Small intestine (tissue), 7 donors: ENCODE data around the gene NEDD4L. TPM values are rescaled to one million over a fixed set of nuclear protein-coding genes. Genes with fewer than 3 reads are reported as not detected.
A peak's percentile ranks its signal among the peaks of the same experiment; 100 is the strongest.
"Not testable (repeated sequence)": the region's sequence is repeated elsewhere in the genome, so short reads cannot be mapped to it uniquely, and the experiment has no call there.

Experiments used
- DNase-seq, 2 donors: peaks; one replicate each; pipeline versions ENCODE4 v3.0.0 to v3.0.0-alpha.2; 2013
- FAIRE-seq: peaks from 2 replicates; lab custom pipeline; 2012; peaks lifted over from hg19 to GRCh38; lab: Jason Lieb, UNC
- H3K27ac ChIP-seq, 3 donors: one replicate each; pipeline ENCODE4 v1.5.1; 2013; ENCODE audit warnings: low read length in 2 of 3, mild to moderate bottlenecking in 2 of 3, control low read depth in 1 of 3, inconsistent platforms in 1 of 3, low read depth in 1 of 3, moderate library complexity in 1 of 3
- H3K27me3 ChIP-seq, 3 donors: one replicate each; pipeline ENCODE4 v1.6.1; 2013; ENCODE audit warnings: low read length in 3 of 3, inconsistent platforms in 1 of 3; ENCODE audit not compliant: control insufficient read depth in 3 of 3, insufficient read depth in 3 of 3
- H3K36me3 ChIP-seq, 3 donors: one replicate each; pipeline ENCODE4 v1.6.1; 2013; ENCODE audit warnings: low read length in 3 of 3, inconsistent platforms in 1 of 3, low read depth in 1 of 3, mild to moderate bottlenecking in 1 of 3, moderate library complexity in 1 of 3; ENCODE audit not compliant: control insufficient read depth in 3 of 3, insufficient read depth in 2 of 3
- H3K4me1 ChIP-seq, 3 donors: one replicate each; pipeline ENCODE4 v1.6.1; 2013; ENCODE audit warnings: low read length in 2 of 3, inconsistent platforms in 1 of 3, low read depth in 1 of 3, mild to moderate bottlenecking in 1 of 3, moderate library complexity in 1 of 3; ENCODE audit not compliant: control insufficient read depth in 3 of 3, insufficient read depth in 2 of 3
- H3K4me3 ChIP-seq, 3 donors: one replicate each; pipeline ENCODE4 v1.5.1; 2013; ENCODE audit warnings: low read length in 3 of 3, control low read depth in 1 of 3, inconsistent platforms in 1 of 3, low read depth in 1 of 3, mild to moderate bottlenecking in 1 of 3, moderate library complexity in 1 of 3
- H3K9me3 ChIP-seq, 2 donors: one replicate each; pipeline ENCODE4 v1.6.1; 2013; ENCODE audit warnings: low read depth in 1 of 2, low read length in 1 of 2; ENCODE audit not compliant: control insufficient read depth in 2 of 2, insufficient read depth in 1 of 2
- WGBS, 3 donors: extraction: QIAGEN DNeasy Blood & Tissue Kit; methylation state at CpG; one replicate each; pipeline ENCODE4 v1.1.7; 2013; 5-methylcytosine and 5-hydroxymethylcytosine counted together
- polyA plus RNA-seq, 4 donors: library from polyadenylated mRNA; stranded (reverse) in 3 of 4; unstranded in 1 of 4; fragments of 200-250 nt in 3 of 4; fragments of 120-200 nt in 1 of 4; gene quantifications; one replicate each; pipeline versions ENCODE4 v1.2.1 to v1.2.3, GENCODE V29; 2013
- donor health status: healthy with polysubstance abuse.
- donor health status: control.
- donor health status: control.
- donor health status: Bipolar disorder and iron deficiency.
- donor health status: healthy.

NEDD4L gene
- polyA plus RNA-seq, 4 donors: 36.5 to 113 (median 96.2) TPM

DNA sequence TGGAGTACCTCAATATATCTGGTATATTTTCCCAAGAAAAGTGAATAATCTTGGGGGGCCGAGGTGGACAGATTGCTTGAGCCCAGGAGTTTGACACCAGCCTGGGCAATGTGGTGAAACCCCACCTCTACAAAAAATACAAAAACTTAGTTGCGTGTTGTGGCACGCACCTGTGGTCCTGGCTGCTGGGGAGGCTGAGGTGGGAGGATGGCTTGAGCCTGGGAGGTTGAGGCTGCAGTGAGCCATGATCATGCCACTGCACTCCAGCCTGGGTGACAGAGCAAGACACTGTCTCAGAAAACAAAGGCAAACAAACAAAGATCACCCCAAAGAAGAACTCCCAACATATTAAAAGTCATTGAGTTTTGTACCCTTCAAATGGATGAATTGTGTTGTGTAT, 6.9 kb downstream of the NEDD4L start:
- H3K4me3 ChIP-seq, H3K27me3 ChIP-seq, H3K9me3 ChIP-seq, H3K36me3 ChIP-seq, DNase-seq, FAIRE-seq, H3K27ac ChIP-seq: not testable (repeated sequence)
- peaks cover 0 to 14% (median 0%) of the 10 kb centered on the region in 3 donors for H3K4me1 ChIP-seq
- 89 to 97% (median 97%) methylated on average over 3 of the region's 3 CpGs for WGBS, 3 donors

DNA sequence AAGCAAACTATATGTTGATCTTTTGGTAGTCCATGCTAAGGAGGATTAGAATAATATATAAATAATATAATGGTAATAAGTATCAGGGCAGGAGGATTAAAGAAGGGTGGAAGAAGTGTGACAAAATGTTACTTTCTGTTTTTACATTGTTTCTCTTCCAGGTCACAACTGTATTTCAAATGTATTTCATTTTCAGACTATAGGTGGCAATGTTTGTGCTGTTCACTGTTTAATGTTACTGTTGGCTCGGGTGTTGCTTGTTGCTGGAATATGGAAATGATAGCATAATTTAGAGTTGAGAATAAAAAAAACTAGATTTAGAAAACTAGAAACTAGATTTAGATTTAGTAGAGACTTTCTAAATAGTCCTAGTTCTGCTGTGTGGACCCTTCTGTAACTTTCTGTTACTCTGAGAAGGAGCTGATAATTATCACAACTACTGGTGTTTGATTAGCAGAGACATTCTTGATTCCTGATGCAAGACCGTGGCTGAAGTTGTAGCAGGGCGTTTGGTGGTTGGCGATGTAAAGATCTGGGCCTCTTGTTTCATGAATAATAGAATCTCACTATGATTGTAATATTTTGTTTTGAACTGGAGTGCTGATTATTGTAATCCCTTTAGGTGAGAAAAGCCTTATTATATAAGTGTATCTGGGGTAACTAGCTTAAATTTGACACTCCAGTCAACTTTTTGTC, 7.9 kb downstream of the NEDD4L start:
- H3K9me3 ChIP-seq: no peaks in the 10 kb centered on the region
- no peaks in the 10 kb centered on the region for H3K27me3 ChIP-seq
- H3K4me3 ChIP-seq: no peak overlapping the region
- H3K36me3 ChIP-seq: peaks cover 0 to 10% (median 3%) of the 10 kb centered on the region in 3 donors
- peaks cover 0 to 6% (median 0%) of the 10 kb centered on the region in 3 donors for H3K4me1 ChIP-seq
- FAIRE-seq (no peak), DNase-seq (peak; percentile 28 to 56)
- no peak overlapping the region for H3K27ac ChIP-seq
- 33 to 52% (median 36%) methylated on average over 4 of the region's 4 CpGs for WGBS, 3 donors

DNA sequence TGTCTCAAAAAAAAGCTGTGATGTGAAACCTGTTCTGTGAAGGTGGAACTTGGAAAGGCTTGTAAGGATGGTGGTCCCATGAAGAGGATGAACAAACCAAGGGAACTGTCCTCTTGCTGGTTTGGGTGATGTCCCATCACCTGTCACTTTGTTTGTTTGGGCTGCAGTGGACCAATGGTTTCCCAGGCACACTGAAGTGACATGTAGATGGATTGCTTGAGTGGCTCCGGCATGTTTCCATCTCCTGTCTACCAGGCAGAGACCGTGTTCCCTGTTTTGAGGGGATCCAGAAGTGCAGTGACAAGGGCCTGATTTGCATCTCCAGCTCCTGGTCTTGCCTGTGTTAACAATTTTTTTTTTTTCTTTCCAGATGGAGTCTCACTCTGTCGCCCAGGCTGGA, 8.9 kb downstream of the NEDD4L start:
- peaks cover 0 to 13% (median 3%) of the 10 kb centered on the region in 3 donors for H3K36me3 ChIP-seq
- no peaks in the 10 kb centered on the region for H3K4me1 ChIP-seq
- no peaks in the 10 kb centered on the region for H3K27me3 ChIP-seq
- H3K4me3 ChIP-seq: no peak overlapping the region
- WGBS, 3 donors: 63 to 90% (median 80%) methylated on average over 2 to 3 of the region's 3 CpGs
- DNase-seq (no peak), FAIRE-seq (no peak)
- H3K9me3 ChIP-seq: no peaks in the 10 kb centered on the region
- H3K27ac ChIP-seq: no peak overlapping the region

DNA sequence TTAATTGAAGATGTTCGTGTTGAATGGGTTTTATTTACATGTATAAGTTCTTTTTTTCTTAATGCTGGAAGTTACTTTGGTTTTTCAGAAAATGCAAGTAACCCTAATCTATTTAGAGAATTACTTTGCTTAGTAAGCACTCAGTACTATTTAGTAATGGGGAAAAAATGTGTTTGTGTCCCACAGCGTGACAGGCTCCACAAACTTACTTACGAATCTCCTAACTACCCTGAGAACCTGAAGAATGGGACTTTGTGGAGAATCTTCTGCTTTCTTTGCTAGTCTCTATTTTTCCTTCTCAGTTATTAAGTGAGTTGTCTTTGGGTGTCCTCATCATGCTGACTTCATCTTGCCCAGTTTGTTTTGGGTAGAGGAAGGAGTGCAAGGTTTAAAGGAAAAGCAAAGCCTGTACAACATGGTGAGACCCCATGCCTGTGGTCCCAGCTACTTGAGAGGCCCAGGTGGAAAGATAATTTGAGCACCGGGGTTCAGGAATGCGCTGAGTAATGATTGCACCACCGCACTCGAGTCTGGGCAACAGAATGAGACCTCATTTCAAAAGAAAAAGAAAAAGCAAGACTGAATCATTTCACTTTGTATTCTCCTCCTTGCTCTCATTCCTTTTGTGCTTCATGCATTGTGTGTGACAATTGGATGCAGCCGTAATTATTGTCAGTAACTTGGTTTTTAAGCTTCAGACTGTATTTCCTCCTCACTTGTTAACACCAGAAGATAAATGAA, 10.2 kb downstream of the NEDD4L start:
- H3K36me3 ChIP-seq: peaks cover 0 to 13% (median 3%) of the 10 kb centered on the region in 3 donors
- 63 to 74% (median 64%) methylated on average over 8 of the region's 8 CpGs for WGBS, 3 donors
- H3K27me3 ChIP-seq: no peaks in the 10 kb centered on the region
- H3K9me3 ChIP-seq: no peaks in the 10 kb centered on the region
- no peak overlapping the region for H3K27ac ChIP-seq
- H3K4me3 ChIP-seq: no peak overlapping the region
- DNase-seq (peak in 1 of 2 donors; percentile 41), FAIRE-seq (no peak)
- H3K4me1 ChIP-seq: no peaks in the 10 kb centered on the region

DNA sequence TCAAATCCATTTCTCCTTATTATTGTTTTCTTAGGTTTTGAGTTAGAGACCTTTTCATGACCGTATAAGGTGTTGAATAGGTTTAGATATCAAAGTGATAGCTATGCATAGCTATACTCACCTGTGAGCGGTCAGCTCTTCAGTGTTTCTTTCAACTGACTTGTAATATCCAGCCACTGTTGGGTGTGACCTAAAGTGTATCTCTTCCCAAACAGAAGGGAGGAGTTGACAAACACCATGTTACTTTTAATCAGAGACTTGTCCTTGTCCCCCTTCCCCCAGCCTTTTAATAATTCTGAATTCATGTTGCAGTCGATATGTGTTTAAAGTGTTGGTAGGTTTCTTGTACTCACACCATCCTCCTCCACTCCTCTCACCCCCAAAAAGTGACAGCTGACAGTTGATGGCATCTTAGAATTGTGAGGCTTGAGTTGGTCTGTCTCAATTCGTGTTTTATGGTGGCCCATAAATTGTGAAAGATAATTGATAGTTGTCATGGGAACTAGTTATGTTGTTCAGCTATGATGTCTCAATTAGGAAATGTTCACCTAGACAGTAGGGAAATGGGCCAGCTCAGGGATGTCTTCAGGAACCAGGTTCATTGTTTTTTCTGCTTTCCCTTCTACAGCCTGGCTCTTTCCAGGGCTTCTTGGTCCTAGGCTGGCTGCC, 12.0 kb downstream of the NEDD4L start:
- H3K4me3 ChIP-seq: no peak overlapping the region
- H3K4me1 ChIP-seq: no peaks in the 10 kb centered on the region
- H3K9me3 ChIP-seq: no peaks in the 10 kb centered on the region
- DNase-seq (peak in 1 of 2 donors; percentile 58), FAIRE-seq (no peak)
- no peak overlapping the region for H3K27ac ChIP-seq
- no peaks in the 10 kb centered on the region for H3K27me3 ChIP-seq
- 59 to 78% (median 72%) methylated on average over 4 of the region's 4 CpGs for WGBS, 3 donors
- H3K36me3 ChIP-seq: peaks cover 0 to 18% (median 3%) of the 10 kb centered on the region in 3 donors

DNA sequence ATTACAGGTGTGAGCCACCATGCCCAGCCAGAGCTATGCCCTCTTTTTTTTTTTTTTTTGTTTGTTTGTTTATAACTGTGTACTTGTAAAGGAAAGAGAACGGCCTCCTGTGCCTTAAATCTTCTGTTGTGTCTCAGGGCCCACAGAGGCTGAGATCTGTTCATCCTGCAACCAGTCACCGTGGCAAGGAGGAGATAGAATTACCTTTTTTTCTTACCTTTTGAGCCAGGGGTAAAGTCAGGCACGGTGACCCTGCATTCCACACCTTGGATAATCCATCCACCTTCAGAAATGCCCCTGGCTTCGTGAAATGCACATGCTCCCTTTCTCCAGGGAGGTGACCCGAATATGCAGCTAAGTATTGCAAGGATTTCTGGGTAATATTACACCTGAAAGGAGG, 12.8 kb downstream of the NEDD4L start:
- DNase-seq: no peak
- H3K4me3 ChIP-seq: no peak overlapping the region
- no peak for FAIRE-seq
- H3K9me3 ChIP-seq: no peaks in the 10 kb centered on the region
- H3K27me3 ChIP-seq: no peaks in the 10 kb centered on the region
- H3K36me3 ChIP-seq: peaks cover 0 to 18% (median 3%) of the 10 kb centered on the region in 3 donors
- no peaks in the 10 kb centered on the region for H3K4me1 ChIP-seq
- no peak overlapping the region for H3K27ac ChIP-seq
- WGBS, 3 donors: 78 to 91% (median 91%) methylated on average over 5 of the region's 5 CpGs

DNA sequence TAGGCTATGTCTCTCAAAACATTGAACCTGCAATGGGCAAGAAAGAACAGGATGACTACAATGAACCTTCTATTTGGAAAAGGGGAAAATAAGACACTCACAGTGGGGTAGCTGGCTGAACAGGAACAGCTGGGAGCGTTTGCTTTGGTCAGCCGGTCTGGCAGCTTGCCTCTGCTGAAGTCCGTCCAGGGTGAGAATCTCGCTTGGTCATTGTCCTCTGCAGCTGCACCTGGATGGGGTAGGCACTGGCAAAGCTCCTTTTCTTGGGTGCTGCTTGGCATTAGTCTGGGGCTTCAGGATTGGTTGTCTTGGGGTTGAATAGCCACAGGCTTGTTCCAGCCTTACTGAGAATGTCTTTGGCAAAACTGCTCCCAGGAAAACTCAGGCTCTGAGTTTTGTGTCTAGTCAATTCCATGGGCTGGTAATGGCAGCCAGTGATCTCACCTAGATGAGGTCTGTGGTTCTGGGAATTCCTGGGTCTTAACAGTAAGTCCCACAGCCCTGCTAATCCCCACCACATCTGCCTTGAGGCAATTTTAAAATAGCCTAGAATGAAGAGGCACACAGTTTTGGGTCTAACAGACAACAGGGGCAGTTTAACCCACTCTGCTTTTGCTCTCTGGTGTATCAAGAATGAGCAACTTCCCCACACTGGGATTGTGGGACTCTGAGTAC, 13.4 kb downstream of the NEDD4L start:
- Histone ChIP-seq H3K4me3 (no peak overlapping the region), H3K4me1 (no peaks in the 10 kb centered on the region), H3K27me3 (no peaks in the 10 kb centered on the region), H3K9me3 (no peaks in the 10 kb centered on the region), H3K27ac (no peak overlapping the region), H3K36me3 (peaks cover 0 to 20% (median 3%) of the 10 kb centered on the region in 3 donors)
- no peak for FAIRE-seq
- no peak for DNase-seq
- WGBS, 3 donors: 57 to 92% (median 83%) methylated on average over 4 of the region's 4 CpGs

DNA sequence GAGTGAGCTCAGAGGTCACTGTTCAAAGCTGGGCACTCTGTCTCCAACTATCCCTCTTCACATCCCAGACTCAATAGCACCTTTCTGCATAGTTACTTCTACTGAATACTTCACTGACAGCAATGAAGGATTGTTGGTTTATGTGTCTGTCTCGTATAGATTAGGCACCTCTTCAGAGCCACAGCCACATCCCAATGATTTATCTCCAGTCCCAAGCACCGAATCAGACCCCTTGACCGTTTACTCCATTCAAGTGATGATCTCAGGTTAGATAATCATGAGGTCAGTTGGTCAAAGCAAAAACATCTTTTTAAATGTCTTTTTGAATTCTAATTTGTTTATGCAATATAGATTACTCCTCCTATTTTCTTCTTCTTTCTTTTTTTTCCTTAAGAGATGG, 14.7 kb downstream of the NEDD4L start:
- Histone ChIP-seq H3K27me3 (no peaks in the 10 kb centered on the region), H3K4me1 (no peaks in the 10 kb centered on the region), H3K4me3 (no peak overlapping the region), H3K27ac (no peak overlapping the region), H3K36me3 (peaks cover 0 to 16% (median 3%) of the 10 kb centered on the region in 3 donors), H3K9me3 (no peaks in the 10 kb centered on the region)
- FAIRE-seq (no peak), DNase-seq (no peak)
- 27 to 78% (median 50%) methylated on average over 3 of the region's 3 CpGs for WGBS, 3 donors
